B cell (primary cell): ENCODE data around the gene EGR2. TPM values are rescaled to one million over a fixed set of nuclear protein-coding genes. Genes with fewer than 3 reads are reported as not detected.

Source experiments
- ATAC-seq: fragments of 200-7000 bp; cut with Tn5 transposase; one replicate; pipeline ENCODE4 v1.10.0; 2021; ENCODE audit warnings: low read depth, mild to moderate bottlenecking, moderate number of reproducible peaks, moderate library complexity
- CTCF ChIA-PET: fragments of 350-600 bp; sonication (Branson Sonifier 250); formaldehyde crosslinking; loops from one replicate; lab custom pipeline; 2021; ENCODE audit warnings: antibody characterized with exemption, inconsistent platforms; lab: Charles Lee
- POLR2A ChIA-PET: fragments of 350-600 bp; sonication (Branson Sonifier 250); formaldehyde crosslinking; loops from one replicate; lab custom pipeline; 2021; ENCODE audit warnings: antibody characterized with exemption; lab: Charles Lee
- DNase-seq: peaks from one replicate; pipeline ENCODE4 v3.0.0; 2013
- H2AFZ ChIP-seq: 2 replicates; pipeline ENCODE4 v1.6.1; 2012; ENCODE audit warnings: mild to moderate bottlenecking, low read depth, low read length; ENCODE audit not compliant: insufficient read depth, poor library complexity, severe bottlenecking
- H3K27ac ChIP-seq, 2 donors: 1 replicate in 1 of 2; 2 replicates in 1 of 2; pipeline ENCODE4 v1.5.1; 2012 to 2013; ENCODE audit warnings: low read length in 2 of 2, mild to moderate bottlenecking in 2 of 2, moderate library complexity in 1 of 2
- H3K27me3 ChIP-seq, 4 experiments: fragments of 200-600 bp in 1 of 4; sonication (generic) in 1 of 4; replicated peaks in 1 of 4; 1 replicate in 2 of 4; 2 replicates in 2 of 4; pipeline versions ENCODE4 v1.6.1 to v1.7.0; 2013 to 2016; ENCODE audit warnings: low read length in 3 of 4, mild to moderate bottlenecking in 2 of 4, mixed read lengths in 1 of 4, moderate library complexity in 1 of 4; ENCODE audit not compliant: insufficient read depth in 4 of 4, control insufficient read depth in 3 of 4; ENCODE audit errors: control extremely low read depth in 1 of 4
- H3K36me3 ChIP-seq, 2 experiments: replicated peaks in 1 of 2; 1 replicate in 1 of 2; 2 replicates in 1 of 2; pipeline versions ENCODE4 v1.6.1 to v1.7.1; 2013; ENCODE audit warnings: low read length in 1 of 2; ENCODE audit not compliant: insufficient read depth in 2 of 2, control insufficient read depth in 1 of 2; ENCODE audit errors: control extremely low read depth in 1 of 2, extremely low read depth in 1 of 2
- H3K4me1 ChIP-seq, 2 donors: fragments of 200-600 bp in 1 of 2; sonication (generic) in 1 of 2; 1 replicate in 1 of 2; 2 replicates in 1 of 2; pipeline versions ENCODE4 v1.5.1 to v1.6.1; 2013 to 2017; ENCODE audit warnings: low read length in 2 of 2; ENCODE audit not compliant: control insufficient read depth in 2 of 2, insufficient read depth in 2 of 2
- H3K4me2 ChIP-seq: replicated peaks from 2 replicates; pipeline ENCODE3; 2012; ENCODE audit warnings: mild to moderate bottlenecking, low read depth, low read length; ENCODE audit not compliant: poor library complexity, severe bottlenecking
- H3K4me3 ChIP-seq, 5 experiments: fragments of 200-600 bp in 1 of 5; sonication (generic) in 1 of 5; 1 replicate in 3 of 5; 2 replicates in 2 of 5; pipeline versions ENCODE4 v1.5.1 to v1.7.0; 2011 to 2016; ENCODE audit warnings: low read length in 4 of 5, mild to moderate bottlenecking in 4 of 5, low read depth in 2 of 5, control low read depth in 1 of 5, moderate library complexity in 1 of 5; ENCODE audit not compliant: insufficient read depth in 1 of 5; ENCODE audit errors: control extremely low read depth in 1 of 5, extremely low read depth in 1 of 5
- H3K79me2 ChIP-seq: fragments of 200-600 bp; sonication (generic); one replicate; pipeline ENCODE4 v1.6.0; 2016; ENCODE audit warnings: low read length; ENCODE audit not compliant: control insufficient read depth, insufficient read depth
- H3K9ac ChIP-seq: fragments of 200-600 bp; sonication (generic); 2 replicates; pipeline ENCODE4 v1.6.1; 2017; ENCODE audit warnings: mild to moderate bottlenecking, low read length, moderate library complexity
- H3K9me3 ChIP-seq, 3 donors: one replicate each; pipeline versions ENCODE4 v1.6.1 to v1.7.1; 2013; ENCODE audit warnings: low read length in 2 of 3; ENCODE audit not compliant: control insufficient read depth in 2 of 3, insufficient read depth in 1 of 3; ENCODE audit errors: control extremely low read depth in 1 of 3
- H4K20me1 ChIP-seq: 2 replicates; pipeline ENCODE4 v1.6.0; 2012; ENCODE audit warnings: mild to moderate bottlenecking, low read length; ENCODE audit not compliant: insufficient read depth, control insufficient read depth, poor library complexity, severe bottlenecking
- H3K27ac Mint-ChIP-seq: one replicate; pipeline ENCODE4 v1.8.0; 2021; ENCODE audit warnings: mixed read lengths
- H3K27me3 Mint-ChIP-seq: one replicate; pipeline ENCODE4 v1.8.0; 2021; ENCODE audit warnings: mixed read lengths
- H3K4me1 Mint-ChIP-seq: one replicate; pipeline ENCODE4 v1.8.0; 2021; ENCODE audit warnings: mixed read lengths
- H3K4me3 Mint-ChIP-seq: one replicate; pipeline ENCODE4 v1.8.0; 2021; ENCODE audit warnings: mixed read lengths
- H3K9me3 Mint-ChIP-seq: one replicate; pipeline ENCODE4 v1.8.0; 2022; ENCODE audit warnings: mixed read lengths; ENCODE audit not compliant: insufficient read depth
- EZH2 ChIP-seq: IDR thresholded peaks from 2 replicates; pipeline ENCODE4 v1.6.1; 2012; ENCODE audit warnings: borderline replicate concordance, low read depth, mild to moderate bottlenecking, moderate library complexity, low read length; ENCODE audit not compliant: insufficient read depth, poor library complexity, severe bottlenecking
- WGBS: methylation state at CpG from one replicate; pipeline ENCODE4 v1.1.5; 2013; ENCODE audit warnings: missing lambda C conversion rate; ENCODE audit not compliant: insufficient coverage; 5-methylcytosine and 5-hydroxymethylcytosine counted together
- intact Hi-C: fragments of 100-400 bp; cut with micrococcal nuclease; formaldehyde crosslinking; loops from one replicate; pipeline ENCODE4 v1.10.0; 2022
- polyA plus RNA-seq: library from polyadenylated mRNA; depleted of rRNA; stranded (reverse); fragments of >200 nt; gene quantifications from 2 replicates; pipeline ENCODE4 v1.2.3, GENCODE V29; 2012
- total RNA-seq, 2 donors: library from RNA; stranded (reverse); fragments of 120-200 nt in 1 of 2; gene quantifications; 1 replicate in 1 of 2; 2 replicates in 1 of 2; pipeline versions ENCODE4 v1.2.3 to v1.2.4, GENCODE V29; 2013 to 2022
- TF ChIP-seq, protein P1 (sequence below): fragments of 200-600 bp; IDR thresholded peaks from one replicate; pipeline ENCODE4 v1.8.0; 2022; ENCODE audit warnings: antibody characterized with exemption, mild to moderate bottlenecking

The EGR2 gene
- total and polyA plus RNA-seq, 2 donors (not counting 1 experiment from before 2014, with no cell fraction given), result 6.3 to 10.9 TPM

DNA sequence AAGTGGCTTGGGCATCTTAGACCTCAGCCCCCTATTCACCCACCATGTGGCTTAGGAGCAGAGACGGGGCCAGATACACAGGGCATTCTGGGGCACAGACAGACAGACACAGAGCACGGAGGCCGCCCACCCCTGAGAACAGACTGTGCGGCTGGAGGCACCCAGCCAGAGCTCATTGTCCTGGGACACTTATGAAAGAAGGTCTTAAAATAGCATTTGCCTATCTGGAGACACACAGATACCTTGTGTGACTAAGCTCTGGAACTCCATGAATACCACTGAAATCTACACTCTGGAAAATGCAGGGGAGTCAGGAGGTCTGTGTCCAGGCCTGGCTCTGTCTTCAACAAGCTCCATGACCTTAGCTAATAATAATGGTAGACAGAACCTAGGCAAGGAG lies 53.0 kb downstream of the EGR2 start:
- DNase-seq, result no peak
- TF ChIP-seq, protein P1, sequence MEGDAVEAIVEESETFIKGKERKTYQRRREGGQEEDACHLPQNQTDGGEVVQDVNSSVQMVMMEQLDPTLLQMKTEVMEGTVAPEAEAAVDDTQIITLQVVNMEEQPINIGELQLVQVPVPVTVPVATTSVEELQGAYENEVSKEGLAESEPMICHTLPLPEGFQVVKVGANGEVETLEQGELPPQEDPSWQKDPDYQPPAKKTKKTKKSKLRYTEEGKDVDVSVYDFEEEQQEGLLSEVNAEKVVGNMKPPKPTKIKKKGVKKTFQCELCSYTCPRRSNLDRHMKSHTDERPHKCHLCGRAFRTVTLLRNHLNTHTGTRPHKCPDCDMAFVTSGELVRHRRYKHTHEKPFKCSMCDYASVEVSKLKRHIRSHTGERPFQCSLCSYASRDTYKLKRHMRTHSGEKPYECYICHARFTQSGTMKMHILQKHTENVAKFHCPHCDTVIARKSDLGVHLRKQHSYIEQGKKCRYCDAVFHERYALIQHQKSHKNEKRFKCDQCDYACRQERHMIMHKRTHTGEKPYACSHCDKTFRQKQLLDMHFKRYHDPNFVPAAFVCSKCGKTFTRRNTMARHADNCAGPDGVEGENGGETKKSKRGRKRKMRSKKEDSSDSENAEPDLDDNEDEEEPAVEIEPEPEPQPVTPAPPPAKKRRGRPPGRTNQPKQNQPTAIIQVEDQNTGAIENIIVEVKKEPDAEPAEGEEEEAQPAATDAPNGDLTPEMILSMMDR, result no peak
- TF ChIP-seq EZH2, result no peak
- ChIA-PET POLR2A (no interaction called here), CTCF (no interaction called here)
- Histone ChIP-seq H3K27ac (no peak overlapping the region), H3K4me1 (peaks cover 0 to 7% of the 10 kb centered on the region in 2 donors), H3K27me3 (peaks cover 0 to 7% (median 0%) of the 10 kb centered on the region in 4 experiments), H3K9me3 (no peaks in the 10 kb centered on the region), H3K9ac (no peak overlapping the region), H4K20me1 (no peaks in the 10 kb centered on the region), H3K36me3 (no peaks in the 10 kb centered on the region), H3K79me2 (no peaks in the 10 kb centered on the region), H3K4me3 (no peak overlapping the region), H2AFZ (no peak overlapping the region), H3K4me2 (no peak overlapping the region)
- ATAC-seq, result no peak
- no peak overlapping the region for H3K27ac Mint-ChIP-seq
- H3K9me3 Mint-ChIP-seq, result no peaks in the 10 kb centered on the region
- peaks cover 4% of the 10 kb centered on the region for H3K4me1 Mint-ChIP-seq
- no peak overlapping the region for H3K4me3 Mint-ChIP-seq
- H3K27me3 Mint-ChIP-seq, result no peaks in the 10 kb centered on the region
- intact Hi-C loops, result no loop called here
- 100% methylated on average over 4 of the region's 4 CpGs for WGBS

Other genes starting within 250 kb of the EGR2 start
- 18.4 and 19.1 TPM in 2 replicates for gene ADO, start 11.6 kb downstream of the EGR2 start, total RNA-seq
- 8.6 and 9.4 TPM in 2 replicates for gene ADO, start 11.6 kb downstream of the EGR2 start, polyA plus RNA-seq